T follicular helper cell (primary cell): ENCODE results near the gene RASAL2.
"Not testable (repeated sequence)": the region's sequence is repeated elsewhere in the genome, so short reads cannot be mapped to it uniquely, and the experiment has no call there.

ENCODE experiments used
- DNase-seq: peaks from one replicate; pipeline ENCODE4 v3.0.0-alpha.2; 2020; ENCODE audit warnings: low read depth

RASAL2 gene

DNA sequence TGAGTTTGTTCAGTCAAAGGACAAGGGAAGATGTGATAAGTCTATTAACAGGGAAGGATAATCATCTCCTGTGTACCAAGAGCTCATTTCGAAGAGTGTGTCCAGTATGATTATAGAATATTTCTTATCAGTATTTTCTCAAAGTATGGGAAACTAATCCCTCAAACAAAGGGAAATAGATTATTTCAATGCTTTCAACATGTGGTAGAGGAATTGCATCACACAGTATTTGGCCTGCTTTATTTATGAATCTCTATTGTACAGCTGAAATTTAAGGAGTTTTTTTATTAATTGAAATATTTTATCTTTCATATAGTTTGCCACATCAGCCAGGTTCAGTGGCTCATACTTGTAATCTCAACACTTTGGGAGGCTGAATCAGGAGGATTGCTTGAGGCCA, 251.9 kb downstream of the RASAL2 start:
- DNase-seq = no peak

DNA sequence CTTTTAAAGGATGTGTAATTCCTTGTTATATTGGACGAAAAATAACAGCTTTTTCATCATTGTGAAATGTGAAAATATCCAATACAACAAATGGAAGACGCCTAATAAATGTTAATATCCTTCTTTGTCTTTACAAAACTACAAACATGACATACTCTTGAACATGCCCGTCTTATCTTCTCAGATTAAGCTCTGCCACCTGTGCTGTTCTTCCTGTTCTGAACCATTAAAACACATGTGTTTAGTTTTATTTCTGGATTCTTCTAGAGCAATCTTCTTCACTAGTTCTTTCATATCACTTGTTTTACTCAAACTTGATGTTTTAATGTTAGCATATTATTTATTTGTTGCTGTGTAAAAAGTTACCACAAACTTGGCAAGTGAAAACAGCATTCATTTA, 255.9 kb downstream of the RASAL2 start:
- DNase-seq = no peak

DNA sequence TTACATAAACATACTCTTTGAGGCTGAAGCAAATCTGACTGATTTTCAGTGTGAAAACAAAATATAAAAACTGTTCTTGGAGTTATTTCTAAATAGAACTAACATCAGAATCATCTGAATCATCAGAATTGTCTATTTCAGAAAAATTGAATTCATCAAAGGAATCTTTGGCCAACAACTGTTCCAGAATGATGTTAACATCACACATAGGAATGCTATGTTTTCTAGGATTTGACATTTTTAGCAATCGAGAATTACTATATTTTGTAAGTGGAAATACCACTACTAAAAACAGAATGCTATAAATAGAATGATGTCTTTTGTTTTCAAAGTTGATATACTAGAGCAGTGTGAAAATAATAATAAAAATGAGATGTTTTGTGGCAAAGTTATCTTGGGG, 258.0 kb downstream of the RASAL2 start:
- not testable (repeated sequence) for DNase-seq

DNA sequence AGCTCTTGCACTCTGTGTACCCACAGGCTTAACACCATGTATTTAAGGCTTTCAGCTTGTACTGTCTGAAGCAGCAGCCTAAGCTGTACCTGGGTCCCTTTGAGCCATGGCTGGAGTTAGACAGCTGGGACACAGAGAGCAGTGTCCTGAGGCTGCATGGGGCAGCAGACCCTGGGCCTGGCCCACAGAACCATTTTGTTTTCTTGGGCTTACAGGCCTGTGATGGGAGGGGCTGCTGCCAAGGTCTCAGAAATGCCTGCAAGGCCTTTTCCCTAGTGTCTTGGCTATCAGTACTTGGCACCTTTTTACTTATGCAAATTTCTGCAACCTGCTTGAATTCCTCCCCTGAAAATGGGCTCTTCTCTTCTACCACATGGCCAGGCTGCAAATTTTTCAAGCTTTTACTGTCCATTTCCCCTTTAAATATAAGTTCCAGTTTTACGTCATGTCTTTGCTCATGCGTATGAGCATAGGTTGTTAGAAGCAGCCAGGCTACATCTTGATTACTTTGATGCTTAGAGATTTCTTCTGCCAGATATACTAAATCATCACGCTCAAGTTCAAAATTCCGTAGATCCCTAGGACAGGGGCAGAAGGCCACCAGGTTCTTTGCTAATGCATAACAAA, 259.0 kb downstream of the RASAL2 start:
- DNase-seq = no peak

DNA sequence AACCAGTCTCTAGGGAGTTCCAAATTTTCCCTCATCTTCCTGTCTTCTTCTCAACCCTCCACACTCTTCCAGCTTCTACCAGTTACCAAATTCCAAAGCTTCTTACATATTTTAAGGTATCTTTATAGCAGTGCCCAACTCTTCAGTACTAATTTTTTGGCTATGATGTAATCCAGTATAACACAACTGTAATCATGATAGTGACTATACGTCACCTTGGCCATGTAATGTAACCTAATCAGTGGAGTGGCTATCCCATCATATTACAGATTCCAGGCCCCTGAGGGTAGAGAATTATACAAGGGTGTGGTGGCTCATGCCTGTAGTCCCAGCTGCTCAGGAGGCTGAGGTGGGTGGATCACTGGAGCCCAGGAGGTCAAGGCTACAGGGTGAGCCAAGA, 259.6 kb downstream of the RASAL2 start:
- DNase-seq = no peak

DNA sequence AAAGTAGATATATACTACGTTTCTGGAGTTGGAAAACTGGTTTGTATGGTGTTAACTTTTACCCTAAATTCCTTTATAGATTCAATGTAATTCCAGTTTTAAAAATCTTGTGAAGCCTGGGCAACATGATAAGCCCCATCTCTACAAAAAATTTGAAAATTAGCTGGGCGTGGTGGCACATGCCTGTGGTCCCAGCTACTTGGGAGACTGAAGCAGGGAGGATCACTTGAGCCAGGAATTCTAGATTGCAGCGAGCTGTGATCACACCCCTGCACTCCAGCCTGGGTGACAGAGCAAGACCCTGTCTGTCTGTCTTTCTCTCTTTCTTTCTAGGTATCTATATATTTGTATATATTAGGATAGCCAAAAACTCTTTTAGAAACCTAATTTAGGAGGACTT, 260.9 kb downstream of the RASAL2 start:
- DNase-seq = no peak

DNA sequence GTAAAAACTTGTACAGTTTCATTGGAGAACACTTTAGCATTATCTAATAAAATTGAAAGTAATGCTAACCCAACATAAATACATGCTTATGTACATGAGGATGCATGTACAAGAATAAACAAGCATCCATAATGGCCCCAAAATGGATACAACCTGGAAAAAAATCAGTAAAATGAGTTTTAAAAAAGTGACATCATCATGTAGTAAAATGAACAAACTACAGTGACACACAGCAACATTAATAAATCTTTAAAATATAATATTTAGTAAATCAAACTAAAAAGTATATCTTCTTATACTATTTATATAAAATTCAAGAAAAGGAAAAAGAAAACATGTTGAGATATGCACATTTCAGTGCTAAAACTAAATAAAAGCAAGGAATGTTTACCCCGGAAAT, 262.4 kb downstream of the RASAL2 start:
- DNase-seq = no peak

DNA sequence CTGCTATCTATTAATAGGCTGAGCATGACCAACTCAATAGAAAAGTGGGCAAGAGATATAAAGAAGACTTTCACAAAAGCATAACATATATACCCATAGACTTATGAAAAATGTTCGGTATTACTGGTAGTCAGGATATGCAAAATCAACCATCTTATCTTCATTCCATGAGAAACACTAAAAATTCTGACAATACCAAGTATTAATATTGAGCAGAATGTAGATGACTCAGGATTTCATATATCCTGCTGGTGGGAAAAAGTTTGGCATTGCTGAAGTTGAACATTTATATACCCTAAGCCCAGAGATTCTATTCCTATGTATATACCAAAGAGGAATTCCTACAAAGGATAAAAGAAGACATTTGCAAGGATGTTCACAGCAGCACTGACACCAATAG, 264.6 kb downstream of the RASAL2 start:
- DNase-seq = no peak

DNA sequence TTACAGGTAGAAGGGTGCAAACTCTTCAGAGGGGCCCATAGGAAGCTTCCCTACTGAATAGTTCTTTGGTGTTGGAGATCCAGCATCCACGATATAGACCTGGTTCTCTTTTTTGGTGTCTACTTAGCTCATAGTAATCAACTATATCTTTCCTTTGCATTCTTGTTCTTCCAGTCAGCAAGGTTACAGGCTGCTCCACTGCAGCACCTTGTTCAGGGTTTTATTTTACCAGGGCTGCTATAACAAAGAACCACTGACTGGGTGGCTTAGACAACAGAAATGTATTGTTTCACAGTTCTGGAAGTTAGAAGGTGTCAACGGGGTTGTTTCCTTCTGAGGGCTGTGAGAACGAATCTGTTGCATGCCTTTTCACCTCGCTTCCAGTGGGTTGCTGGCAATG, 266.5 kb downstream of the RASAL2 start:
- no peak for DNase-seq

DNA sequence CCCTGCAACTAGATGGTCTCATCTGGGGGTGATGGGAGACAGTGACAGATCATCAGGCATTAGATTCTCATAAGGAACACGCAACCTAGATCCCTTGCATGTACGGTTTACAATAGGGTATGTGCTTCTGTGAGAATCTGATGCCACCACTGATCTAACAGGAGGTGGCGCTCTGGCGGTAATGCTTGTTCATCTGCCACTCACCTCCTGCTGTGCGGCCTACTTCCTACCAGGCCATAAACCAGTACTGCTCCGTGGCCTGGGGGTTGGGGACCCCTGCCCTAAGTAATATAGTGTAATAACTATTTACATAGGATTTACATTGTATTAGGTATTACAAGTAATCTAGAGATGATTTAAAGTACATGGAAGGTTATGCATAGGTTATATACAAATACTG, 267.9 kb downstream of the RASAL2 start:
- DNase-seq = no peak

DNA sequence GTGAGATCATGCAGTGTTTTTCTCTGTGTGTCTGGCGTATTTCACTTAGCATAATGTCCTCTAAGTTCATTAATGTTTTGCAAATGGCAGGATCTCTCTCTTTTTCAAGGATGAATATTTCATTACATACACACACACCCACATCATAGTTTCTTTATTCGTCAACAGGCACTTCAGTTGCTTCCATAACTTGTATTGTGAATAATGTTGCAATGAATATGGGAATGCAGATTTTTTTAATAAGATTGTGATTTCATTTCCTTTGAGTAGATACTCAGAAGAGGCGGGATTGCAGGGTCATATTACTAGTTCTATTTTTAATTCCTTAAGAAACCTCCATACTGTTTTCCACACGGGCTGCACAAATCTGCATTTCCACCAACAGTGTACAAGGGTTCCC, 268.8 kb downstream of the RASAL2 start:
- DNase-seq = no peak

DNA sequence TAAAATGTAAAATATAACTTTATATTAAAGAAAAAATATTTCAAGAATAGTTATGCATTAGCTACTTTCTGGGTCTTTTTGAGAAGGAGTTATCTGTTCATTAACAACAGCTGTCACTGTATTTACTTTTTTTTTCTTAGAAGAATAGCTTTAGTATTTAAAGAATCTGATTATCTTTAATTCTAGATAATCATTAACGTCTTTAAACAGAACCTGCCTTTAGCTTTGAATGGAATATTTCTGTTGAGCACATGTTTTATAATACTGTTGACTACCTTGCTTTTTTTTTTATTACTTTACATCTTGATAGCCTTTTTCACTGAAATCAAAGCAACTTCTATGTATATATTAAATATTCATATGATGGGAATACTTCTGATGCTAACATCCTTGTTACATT, 270.9 kb downstream of the RASAL2 start:
- DNase-seq = no peak

DNA sequence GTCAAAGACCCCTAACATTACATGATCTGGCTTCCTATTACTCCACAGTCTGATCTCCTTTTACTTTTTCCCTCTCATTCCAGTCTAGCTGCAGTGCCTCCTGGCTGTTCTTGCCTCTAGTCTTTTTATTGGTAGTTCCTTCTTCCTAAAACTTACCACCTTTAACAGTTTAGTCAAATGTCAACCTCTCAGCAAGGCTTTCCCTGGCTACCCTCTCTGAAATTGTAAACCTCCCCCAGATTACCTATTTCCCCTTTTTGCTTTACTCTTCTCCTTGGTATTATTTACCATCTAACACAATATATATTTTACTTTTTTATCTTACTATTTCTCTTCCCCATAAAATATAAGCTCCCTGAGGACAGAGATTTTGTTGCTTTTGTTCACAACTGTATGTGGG, 273.2 kb downstream of the RASAL2 start:
- no peak for DNase-seq

DNA sequence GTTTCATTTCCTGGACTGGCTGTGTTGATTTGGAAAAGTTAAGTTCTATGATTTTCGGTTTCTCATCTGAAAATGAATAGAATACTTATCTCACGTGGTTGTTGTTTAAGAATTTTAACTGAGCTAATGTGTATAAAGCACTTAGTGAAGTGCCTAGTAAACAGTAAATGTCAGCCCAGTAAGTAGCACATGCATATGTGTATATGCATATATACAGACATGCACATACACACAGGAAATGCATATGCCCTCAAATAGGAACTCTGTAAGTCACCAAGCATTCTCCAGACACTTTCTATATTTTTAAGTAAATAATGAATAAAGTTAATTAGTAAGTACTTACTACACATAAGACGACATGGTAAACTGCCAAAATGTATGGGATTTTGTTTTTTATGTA, 274.3 kb downstream of the RASAL2 start:
- no peak for DNase-seq

DNA sequence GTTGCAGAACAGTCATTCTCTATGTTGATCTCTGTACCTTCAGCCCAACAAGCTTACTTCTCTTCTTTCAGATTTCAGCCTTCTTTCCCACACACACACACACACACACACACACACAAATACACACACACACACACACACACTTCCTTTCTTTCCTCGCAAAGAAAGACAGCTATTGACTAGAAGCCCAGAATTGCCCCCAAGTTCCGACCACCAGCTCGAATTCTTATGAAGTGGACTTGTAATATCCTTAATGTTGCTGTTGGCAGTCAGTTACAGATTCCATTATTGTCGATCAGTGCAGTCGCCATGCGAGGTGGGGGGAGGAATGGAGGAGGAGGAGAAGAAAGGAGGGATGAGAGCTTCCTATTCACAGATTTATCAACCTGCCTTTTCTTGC, 277.3 kb downstream of the RASAL2 start:
- no peak for DNase-seq

DNA sequence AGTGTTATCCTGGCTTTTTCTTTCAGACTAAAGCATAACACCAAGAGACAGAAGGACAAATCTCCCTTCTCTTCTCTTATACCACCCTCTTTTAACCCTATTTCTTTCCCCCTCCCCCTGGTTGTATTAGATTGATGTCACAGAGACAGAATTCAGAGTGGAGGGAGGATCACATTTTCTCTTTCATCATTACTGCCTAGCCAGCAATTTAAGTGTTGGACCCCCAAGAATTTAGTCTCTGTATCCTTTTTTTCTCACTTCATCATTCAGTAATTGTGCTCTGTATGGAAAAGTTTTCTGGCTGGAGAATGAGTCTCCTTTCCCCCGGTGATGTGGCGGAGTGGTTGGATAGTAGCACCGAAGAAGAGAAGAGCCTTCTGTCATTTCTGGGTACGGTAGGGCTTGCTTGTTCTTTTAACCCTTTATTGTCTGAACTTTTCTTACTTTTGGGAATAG, 278.1 kb downstream of the RASAL2 start:
- DNase-seq = no peak

DNA sequence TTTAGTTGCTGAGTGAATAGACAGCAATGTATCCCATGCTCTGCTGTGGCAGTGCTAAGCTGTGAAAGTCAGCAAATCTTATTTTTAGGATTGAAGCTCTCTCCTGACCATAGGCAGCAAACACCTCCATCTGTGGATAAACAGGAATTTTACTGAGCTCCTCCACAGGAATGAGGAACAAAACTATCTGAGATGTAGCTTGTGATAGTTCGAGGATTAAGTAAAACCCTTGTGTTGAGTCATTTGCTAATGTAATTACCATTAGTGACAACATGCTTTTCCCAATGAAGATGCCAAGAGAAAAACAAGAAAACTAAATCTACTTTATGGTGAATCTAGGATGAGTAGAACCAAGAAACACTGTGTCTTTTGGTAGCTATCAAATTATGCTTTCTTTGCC, 280.1 kb downstream of the RASAL2 start:
- no peak for DNase-seq

DNA sequence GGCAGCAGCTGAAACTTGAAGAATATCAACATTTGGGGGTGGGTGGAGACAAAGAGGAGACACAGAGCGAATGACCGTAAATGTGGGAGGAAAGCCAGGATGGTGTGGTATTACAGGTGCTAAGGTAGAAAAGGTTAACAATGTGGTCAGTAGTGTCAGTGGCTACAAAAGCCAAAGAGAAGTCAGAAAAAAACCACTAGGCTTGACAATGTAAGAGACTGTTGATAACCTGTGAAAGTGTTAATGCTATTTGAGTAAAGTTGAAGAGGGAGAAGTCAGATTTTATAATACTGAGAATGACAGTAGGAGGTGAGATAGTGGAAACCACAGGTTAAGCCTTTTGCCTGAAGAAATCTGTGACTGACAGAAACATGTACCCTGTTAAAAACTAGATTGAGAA, 282.1 kb downstream of the RASAL2 start:
- DNase-seq = no peak

DNA sequence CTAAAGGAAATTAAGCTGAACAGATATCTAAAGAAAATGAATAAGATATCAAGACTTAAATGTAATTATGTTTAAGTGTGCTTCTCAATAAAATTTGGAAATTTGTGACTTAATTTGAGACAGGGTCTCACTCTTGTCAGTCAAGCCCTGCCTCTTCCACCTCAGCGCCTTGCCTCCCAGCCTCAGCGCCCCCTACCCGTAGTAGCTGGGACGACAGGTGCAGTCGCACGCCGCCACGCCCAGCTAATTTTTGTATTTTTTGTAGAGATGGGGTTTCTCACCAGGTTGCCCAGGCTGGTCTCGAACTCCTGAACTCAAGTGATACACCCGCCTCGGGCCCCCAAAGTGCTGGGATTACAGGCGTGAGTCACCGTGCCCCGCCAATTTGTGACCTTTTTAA, 285.9 kb downstream of the RASAL2 start:
- DNase-seq = no peak

DNA sequence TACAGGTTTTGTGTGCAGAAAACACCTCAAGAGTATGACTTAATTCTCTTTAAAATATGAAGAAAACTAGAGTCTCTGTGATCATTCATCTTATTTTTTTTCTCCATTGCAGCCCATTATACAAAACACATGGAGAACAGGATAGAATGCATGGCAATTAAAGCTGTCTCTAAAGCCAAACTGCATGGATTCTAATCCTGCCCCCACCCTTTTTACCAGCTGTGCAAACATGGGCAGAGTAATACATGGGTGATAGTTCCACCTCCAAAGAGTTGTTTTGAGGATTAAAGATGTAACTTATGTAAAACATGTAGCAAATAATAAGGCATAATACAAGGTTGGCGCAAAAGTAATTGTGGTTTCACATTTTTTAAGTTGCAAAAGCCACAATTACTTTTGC, 288.5 kb downstream of the RASAL2 start:
- DNase-seq = no peak

DNA sequence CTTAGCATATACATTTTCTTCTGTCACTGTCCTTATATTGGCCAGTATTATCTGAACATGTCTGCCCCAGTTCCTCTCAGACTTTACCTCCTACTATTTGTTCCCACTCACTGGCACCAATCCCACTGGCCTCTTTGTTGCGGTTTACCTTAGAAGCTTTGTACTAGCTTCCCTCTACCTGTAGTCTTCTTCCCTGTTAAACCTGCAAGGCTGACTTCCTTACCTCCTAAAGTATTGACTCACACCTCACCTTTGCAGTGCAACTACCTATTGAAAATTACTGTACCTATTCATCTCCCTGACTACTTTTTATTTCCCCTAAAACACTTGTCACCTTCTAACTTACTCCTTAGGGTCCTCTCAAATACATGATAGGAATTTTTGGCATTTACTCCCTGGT, 291.8 kb downstream of the RASAL2 start:
- no peak for DNase-seq

DNA sequence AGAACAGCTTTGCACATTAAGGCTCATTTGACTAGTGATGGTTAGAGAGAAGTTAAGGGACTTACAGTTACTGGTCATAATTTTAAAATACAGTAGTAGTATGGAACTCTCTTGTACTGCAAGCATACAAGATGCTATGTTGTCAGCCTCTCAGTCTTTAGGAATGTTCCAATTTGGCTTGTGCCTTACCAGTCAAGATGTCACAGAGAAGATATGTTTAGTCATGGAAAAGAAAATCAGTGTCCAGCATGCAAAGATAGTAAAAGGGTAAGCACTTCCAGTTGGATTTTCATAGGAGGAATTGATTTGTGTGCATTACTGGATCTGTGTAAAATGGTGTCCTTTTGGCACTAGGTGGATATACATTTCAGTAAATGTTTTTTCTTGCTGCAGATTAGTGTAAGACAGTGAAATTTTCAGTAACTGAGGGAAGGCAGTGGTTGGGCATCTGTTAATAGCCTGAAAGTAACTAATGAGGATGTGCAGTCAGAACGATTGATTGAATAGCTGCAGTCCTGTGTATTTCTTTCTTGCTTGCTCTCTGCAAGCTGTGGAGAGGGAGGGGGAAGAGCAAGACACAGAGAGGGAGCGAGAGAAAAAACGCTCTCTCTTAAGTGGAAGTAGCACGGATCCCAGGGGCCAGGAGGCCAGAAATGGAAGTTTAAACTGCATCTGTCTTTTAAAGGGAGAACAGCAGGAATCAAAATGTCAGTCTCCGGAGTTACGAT, 294.7 kb downstream of the RASAL2 start:
- no peak for DNase-seq

DNA sequence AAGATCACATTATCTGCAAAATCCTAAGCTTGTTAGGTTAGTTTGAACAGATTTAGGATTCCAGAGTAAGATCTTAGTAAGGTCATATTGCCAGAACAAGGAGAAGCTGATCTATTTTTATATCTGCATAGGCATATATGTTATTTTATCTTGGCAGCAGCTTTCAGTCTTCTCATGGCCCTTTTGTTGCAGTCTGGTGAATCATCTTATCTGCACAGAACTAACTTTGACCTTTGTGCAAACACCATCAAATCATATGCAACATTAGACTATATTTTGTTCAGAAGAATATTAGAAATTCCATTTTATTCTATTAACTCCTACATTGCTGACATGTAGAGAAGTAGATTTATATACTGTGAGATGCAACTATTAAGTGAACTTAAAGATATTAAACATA, 295.5 kb downstream of the RASAL2 start:
- no peak for DNase-seq

DNA sequence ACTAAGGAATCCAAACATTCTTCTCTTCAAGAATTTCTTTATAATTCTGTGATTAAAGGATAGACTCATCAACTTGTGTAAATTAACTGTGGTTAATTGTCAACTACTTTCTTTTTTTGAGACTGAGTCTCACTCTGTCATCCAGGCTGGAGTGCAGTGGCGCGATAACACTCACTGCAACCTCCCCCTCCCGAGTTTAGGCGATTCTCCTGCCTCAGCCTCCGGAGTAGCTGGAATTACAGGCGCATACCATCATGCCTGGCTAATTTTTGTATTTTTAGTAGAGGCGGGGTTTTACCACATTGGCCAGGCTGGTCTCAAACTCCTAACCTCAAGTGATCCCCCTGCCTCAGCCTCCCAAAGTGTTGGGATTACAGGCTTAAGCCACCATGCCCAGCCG, 296.4 kb downstream of the RASAL2 start:
- not testable (repeated sequence) for DNase-seq
